Transverse colon (tissue), 4 donors: ENCODE measurements around the gene LRP5. TPM values are rescaled to one million over a fixed set of nuclear protein-coding genes. Genes with fewer than 3 reads are reported as not detected.
"Not testable (repeated sequence)": the region's sequence is repeated elsewhere in the genome, so short reads cannot be mapped to it uniquely, and the experiment has no call there.

Experiments used
- DNase-seq: peaks from one replicate; pipeline ENCODE4 v3.0.0-alpha.2; 2019
- H3K27ac ChIP-seq, 4 donors: fragments of 200-600 bp; sonication (generic); 2 replicates each; pipeline ENCODE4 v1.5.1; 2016 to 2018; ENCODE audit warnings: inconsistent platforms in 4 of 4
- H3K27me3 ChIP-seq: fragments of 200-600 bp; sonication (generic); 2 replicates; pipeline ENCODE4 v1.5.1; 2017; ENCODE audit warnings: inconsistent platforms
- H3K36me3 ChIP-seq, 4 donors: fragments of 200-600 bp; sonication (generic); 2 replicates each; pipeline ENCODE4 v1.5.1; 2017 to 2019; ENCODE audit warnings: inconsistent platforms in 4 of 4
- H3K4me1 ChIP-seq, 4 donors: fragments of 200-600 bp; sonication (generic); 2 replicates each; pipeline ENCODE4 v1.5.1; 2017 to 2020; ENCODE audit warnings: inconsistent platforms in 4 of 4
- H3K4me3 ChIP-seq, 4 donors: fragments of 200-600 bp; sonication (generic); 1 replicate in 1 of 4; 2 replicates in 3 of 4; pipeline versions ENCODE4 v1.5.1 to v1.6.1; 2017 to 2019; ENCODE audit warnings: inconsistent platforms in 4 of 4
- H3K9me3 ChIP-seq, 2 donors: fragments of 200-600 bp; sonication (generic); 2 replicates each; pipeline ENCODE4 v1.5.1; 2017 to 2019; ENCODE audit warnings: inconsistent platforms in 2 of 2
- CTCF ChIP-seq, 5 experiments: fragments of 200-600 bp in 3 of 5; fragments of 450-650 bp in 2 of 5; sonication (generic) in 3 of 5; IDR thresholded peaks; 1 replicate in 2 of 5; 2 replicates in 3 of 5; pipeline ENCODE4 v1.5.1; 2016 to 2017; ENCODE audit warnings: antibody characterized with exemption in 5 of 5, inconsistent platforms in 3 of 5, mild to moderate bottlenecking in 2 of 5, moderate library complexity in 1 of 5
- EP300 ChIP-seq: sonication (generic); formaldehyde crosslinking; IDR thresholded peaks from one replicate; pipeline ENCODE4 v1.6.1; 2017; ENCODE audit warnings: antibody characterized with exemption, low read depth
- POLR2A ChIP-seq: fragments of 450-650 bp; IDR thresholded peaks from one replicate; pipeline ENCODE4 v1.6.1; 2016; ENCODE audit warnings: antibody characterized with exemption, mild to moderate bottlenecking, moderate library complexity
- POLR2AphosphoS5 ChIP-seq, 3 donors: sonication (generic); formaldehyde crosslinking; IDR thresholded peaks; one replicate each; pipeline ENCODE4 v1.6.1; 2016; ENCODE audit warnings: antibody characterized with exemption in 3 of 3
- WGBS, 2 donors: methylation state at CpG; one replicate each; pipeline ENCODE4 v1.1.5; 2018; ENCODE audit warnings: low coverage in 1 of 2; 5-methylcytosine and 5-hydroxymethylcytosine counted together
- in situ Hi-C, 4 donors: fragments of 200-750 bp; cut with MboI; loops; one replicate each; pipeline versions ENCODE4 v1.15.0 to v1.15.1; 2017; ENCODE audit warnings: low sequenced_read_pairs in 3 of 4, low pct_ligation_motif_present in 1 of 4, low pct_unique_long_range_greater_than_20kb in 1 of 4
- intact Hi-C: fragments of 100-400 bp; cut with DNase I; formaldehyde crosslinking; loops from one replicate; pipeline ENCODE4 v1.15.1; 2023; ENCODE audit warnings: low total_unique reads
- total RNA-seq, 4 donors: library from RNA; depleted of rRNA; stranded (reverse); fragments of >200 nt; gene quantifications; one replicate each; pipeline ENCODE4 v1.1.0, GENCODE V29; 2016

LRP5 gene
- total RNA-seq, 4 donors from 2014 or later: 72.6 to 138 (median 82.3) TPM

DNA sequence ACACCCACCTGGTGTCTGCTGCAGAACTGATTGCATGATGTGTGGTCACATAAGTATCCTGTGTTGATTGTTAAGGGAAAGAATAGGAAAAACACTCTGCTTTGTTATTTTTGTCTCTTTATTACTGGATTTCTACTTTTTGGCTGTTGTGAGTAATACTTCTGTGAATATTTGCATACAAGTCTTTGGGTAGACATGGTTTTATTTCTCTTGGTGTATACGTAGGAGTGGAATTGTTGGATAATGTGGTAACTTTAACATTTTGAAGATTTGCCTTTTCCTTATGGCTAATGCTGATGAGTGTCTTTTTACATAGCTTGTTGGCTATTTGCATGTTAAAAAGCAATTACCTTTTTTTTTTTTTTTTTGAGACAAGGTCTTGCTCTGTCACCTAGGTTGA, 161.3 kb downstream of the LRP5 start:
- intact Hi-C loops (no loop called here), in situ Hi-C loops (no loop called here)
- Histone ChIP-seq H3K27ac (peak overlapping the region in 1 of 4 donors; percentile 4), H3K4me1 (peaks cover 31 to 66% (median 56%) of the 10 kb centered on the region in 4 donors), H3K27me3 (no peaks in the 10 kb centered on the region), H3K36me3 (no peaks in the 10 kb centered on the region), H3K4me3 (no peak overlapping the region), H3K9me3 (no peaks in the 10 kb centered on the region)
- no peak for TF ChIP-seq POLR2A
- TF ChIP-seq CTCF (IDR thresholded peaks at IDR 0.05): no peak
- TF ChIP-seq EP300: no peak
- TF ChIP-seq POLR2AphosphoS5 (IDR thresholded peaks at IDR 0.05): no peak
- WGBS, 2 donors: 67 to 82% methylated on average over 1 of the region's 1 CpG
- no peak for DNase-seq

- DNase-seq, in situ Hi-C loops, intact Hi-C loops, H3K9me3 ChIP-seq, H3K4me3 ChIP-seq, H3K27ac ChIP-seq, H3K27me3 ChIP-seq, H3K36me3 ChIP-seq: not testable (repeated sequence)
- peaks cover 12 to 59% (median 47%) of the 10 kb centered on the region in 4 donors for H3K4me1 ChIP-seq
- 100% methylated on average over 1 of the region's 34 CpGs; no CpG with 5 or more reads in 1 of the 2 donors for WGBS, 2 donors
These were observed 163.2 kb downstream of the LRP5 start for GRCh38 chr11:68475626-68476025.

GRCh38 chr11:68479390-68479789, 167.0 kb downstream of the LRP5 start:
- WGBS, 2 donors: 88 to 89% methylated on average over 2 to 3 of the region's 3 CpGs
- TF ChIP-seq CTCF (IDR thresholded peaks at IDR 0.05) (no peak), POLR2AphosphoS5 (IDR thresholded peaks at IDR 0.05) (no peak), EP300 (no peak), POLR2A (no peak)
- Histone ChIP-seq H3K4me3 (no peak overlapping the region), H3K9me3 (no peaks in the 10 kb centered on the region), H3K4me1 (peaks cover 7 to 53% (median 36%) of the 10 kb centered on the region in 4 donors), H3K36me3 (no peaks in the 10 kb centered on the region), H3K27me3 (no peaks in the 10 kb centered on the region), H3K27ac (no peak overlapping the region)
- no peak for DNase-seq
- intact Hi-C loops (no loop called here), in situ Hi-C loops (no loop called here)

DNA sequence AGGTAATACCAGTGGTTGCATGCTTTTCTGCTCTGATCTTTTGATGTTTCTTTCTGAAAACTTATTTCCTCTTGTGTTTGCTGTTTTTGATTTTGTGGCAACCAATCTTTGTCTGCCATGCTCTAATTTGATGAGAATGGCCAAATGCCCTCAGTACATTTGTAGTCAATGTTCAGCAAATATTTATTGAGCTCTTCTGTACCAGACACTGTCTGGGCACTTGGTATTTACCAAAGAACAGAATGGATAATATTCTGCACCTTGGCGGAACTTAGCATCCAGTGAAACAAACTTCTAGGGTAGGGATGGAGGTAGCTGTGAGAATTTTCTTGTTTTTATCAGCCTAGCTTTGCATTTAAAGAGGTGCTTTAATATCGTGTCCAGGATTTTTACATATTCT, 167.8 kb downstream of the LRP5 start:
- H3K36me3 ChIP-seq: no peaks in the 10 kb centered on the region
- peaks cover 6 to 48% (median 33%) of the 10 kb centered on the region in 4 donors for H3K4me1 ChIP-seq
- no peak for DNase-seq
- no peak for TF ChIP-seq POLR2AphosphoS5 (IDR thresholded peaks at IDR 0.05)
- TF ChIP-seq POLR2A: no peak
- no peak for TF ChIP-seq EP300
- no peak for TF ChIP-seq CTCF (IDR thresholded peaks at IDR 0.05)
- H3K27ac ChIP-seq: peak overlapping the region in 2 of 4 donors; percentile 27 to 36
- H3K9me3 ChIP-seq: no peaks in the 10 kb centered on the region
- no peaks in the 10 kb centered on the region for H3K27me3 ChIP-seq
- H3K4me3 ChIP-seq: no peak overlapping the region
- intact Hi-C loops (no loop called here), in situ Hi-C loops (no loop called here)
- WGBS, 2 donors: 82% methylated on average over 2 of the region's 2 CpGs; no CpG with 5 or more reads in 1 of the 2 donors
